ENCODE results near the gene FHL5.
"Not testable (repeated sequence)": the region's sequence is repeated elsewhere in the genome, so short reads cannot be mapped to it uniquely, and the experiment has no call there.

The FHL5 gene

DNA sequence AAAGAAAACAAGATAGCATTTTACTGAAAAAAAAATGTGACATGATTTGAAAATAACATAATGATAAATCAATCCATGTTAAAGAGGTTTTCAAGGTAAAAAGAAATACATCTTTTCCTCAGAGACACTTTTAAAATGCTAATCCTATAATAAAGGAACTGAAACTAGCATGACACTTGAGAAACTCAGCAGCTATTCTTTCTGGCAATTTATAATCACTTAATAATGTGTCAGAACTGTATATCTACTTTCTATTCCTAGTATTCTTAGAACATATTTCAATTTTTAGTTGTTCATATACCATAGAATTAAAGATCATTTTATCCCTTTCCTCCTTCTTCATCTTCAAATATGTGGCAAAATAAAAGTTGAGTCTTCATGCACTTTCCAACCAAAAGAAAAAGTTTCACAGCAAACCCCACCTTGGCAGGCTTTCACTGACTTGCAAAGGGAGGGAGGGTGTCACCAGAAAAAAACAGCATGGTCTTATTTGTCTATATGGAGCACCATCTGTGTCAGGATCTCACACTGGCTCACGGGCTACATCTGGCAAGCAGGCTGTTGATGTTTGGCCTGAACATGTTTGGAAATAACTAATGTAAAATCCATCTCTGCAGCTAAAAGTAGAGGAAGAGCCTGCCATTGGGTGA, 48.5 kb downstream of the FHL5 start:
- no peak for DNase-seq

DNA sequence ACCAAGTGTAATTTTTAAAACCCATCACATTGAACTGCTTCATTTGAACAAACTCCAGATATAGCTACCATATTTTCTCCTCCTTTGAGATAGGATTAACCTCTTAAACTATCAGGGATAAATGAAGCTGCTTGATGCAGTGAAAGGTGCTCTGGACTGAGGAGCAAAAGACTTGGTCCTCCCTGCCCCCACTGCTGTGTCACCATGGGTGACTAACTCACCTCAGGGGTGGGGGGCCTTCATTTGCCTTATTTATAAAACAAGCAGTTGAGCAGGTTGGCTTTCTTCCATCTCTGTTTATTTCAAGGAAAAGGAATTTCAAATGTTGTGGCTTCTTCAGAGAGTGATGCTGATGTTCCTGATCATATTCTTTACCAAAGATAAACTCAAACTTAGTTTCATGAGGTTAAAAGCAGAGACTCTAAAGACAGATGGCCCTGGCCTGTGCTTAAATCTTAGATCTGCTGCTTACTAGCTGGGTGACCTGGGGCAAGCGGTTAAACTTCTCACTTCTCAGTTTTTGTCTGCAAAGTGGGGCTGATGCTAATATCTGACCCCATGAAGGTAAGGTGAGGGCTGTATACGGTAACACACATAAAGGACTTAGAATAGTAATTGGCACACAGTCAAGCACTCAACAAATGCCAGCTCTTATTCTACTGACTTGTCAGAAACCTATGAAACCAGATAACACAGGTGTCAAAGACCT, 50.5 kb downstream of the FHL5 start:
- no peak for DNase-seq

DNA sequence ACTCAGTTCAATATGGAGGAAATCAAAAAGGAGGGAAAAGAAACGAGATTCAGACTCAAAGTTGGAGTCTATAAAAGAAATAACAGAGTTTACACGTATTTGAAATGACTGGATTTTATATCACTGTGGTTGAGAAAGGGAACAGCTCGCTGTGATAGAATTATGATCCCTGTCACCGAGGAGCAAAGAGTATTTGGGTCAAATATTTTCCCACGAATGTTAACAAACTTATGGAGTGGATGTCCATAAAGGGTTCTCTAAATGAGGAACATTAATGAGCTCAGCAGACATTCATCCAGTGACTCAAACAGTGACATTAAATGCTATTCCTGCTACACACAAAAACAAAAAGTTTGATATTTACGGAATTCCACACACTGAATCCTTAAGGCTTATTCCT, 57.9 kb downstream of the FHL5 start:
- no peak for DNase-seq

DNA sequence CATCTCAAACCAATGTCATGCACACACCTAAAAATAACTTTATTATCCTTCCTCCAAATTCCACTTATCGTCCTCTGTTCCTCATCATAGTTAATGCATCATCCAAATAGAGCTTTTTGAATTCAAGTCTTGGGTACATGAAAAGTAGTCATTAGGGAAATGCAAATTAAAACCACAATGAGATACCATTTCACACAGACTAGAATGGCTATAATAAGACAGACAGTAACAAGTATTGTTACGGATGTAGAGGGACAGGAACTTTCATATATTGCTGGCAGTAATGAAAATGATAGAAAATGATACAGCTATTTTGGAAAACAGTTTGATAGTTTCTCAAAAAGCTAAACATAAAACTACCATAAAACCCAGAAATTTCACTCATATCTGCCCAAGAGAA, 59.1 kb downstream of the FHL5 start:
- no peak for DNase-seq

DNA sequence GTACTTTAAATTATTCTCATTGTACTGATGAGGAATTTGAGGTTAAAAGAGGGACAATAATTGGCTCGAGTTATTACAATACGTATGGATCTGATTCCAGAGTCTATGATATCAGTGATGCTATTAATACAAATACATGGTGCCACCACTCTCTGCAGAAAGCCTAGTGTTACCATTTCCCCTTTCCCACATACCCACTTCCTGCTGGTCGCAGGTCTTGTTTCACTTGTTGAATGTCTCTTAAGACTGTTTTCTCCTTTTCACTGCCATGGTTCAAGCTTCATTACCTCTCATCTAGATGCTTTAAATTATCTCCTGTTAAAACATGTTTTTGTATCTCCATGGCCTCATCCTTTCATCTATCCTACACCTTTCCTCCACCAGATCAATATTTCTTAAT, 62.0 kb downstream of the FHL5 start:
- no peak for DNase-seq

DNA sequence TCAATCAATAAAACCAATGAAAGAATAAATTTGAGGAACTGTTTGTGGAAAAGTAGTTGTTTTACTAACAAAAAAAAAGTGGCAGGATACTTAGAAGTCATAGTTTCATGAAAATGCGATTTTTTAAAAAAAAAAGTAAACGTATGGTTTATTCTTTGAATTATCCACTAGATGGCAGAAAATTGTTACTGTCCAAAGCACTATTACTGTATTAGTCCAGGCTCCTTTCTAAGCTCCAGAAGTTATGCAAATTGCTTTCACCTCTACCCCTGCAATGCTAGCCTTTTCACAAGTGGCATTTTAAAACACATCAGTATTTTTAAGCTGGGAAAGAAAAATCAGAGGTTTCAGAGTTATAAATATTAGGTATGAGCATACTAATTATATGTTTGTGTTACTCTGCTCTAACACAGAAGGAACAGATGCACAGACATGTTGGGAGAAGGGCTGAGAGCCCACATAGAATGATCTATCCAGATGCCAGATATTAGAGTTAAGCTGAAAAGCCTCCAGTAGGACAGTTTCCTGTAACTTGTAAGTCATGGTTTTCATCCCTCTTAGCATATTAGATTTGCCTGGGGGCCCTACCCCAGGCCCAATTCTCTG, 63.9 kb downstream of the FHL5 start:
- no peak for DNase-seq

DNA sequence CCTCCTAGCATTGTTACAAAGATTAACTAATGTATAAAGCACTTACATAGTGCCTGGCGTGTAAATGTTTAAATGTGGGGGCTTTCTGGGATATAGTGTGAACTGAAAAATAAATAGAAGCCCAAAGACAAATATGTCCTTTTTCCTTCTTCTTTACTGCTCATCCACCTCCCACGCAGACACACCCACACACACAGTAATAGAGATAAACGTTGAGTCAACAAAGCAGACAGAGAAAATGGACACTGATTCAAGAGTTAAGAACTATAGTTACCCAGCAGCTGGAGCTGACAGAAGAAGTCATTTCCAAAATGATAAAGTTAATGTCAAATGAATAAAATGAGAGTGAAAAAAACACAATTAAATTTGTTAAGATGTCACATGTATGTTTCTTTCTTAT, 68.3 kb downstream of the FHL5 start:
- DNase-seq, result no peak

DNA sequence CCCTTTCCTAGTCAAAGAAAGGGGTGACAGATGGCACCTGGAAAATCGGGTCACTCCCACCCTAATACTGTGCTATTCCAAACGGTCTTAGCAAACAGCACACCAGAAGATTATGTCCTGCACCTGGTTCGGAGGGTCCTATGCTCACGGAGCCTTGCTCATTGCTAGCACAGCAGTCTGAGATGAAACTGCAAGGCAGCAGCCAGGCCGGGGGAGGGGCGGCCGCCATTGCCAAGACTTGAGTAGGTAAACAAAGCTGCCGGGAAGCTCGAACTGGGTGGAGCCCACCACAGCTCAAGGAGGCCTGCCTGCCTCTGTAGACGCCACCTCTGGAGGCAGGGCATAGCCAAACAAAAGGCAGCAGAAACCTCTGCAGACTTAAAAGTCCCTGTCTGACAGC, 75.1 kb downstream of the FHL5 start:
- DNase-seq, result not testable (repeated sequence)

DNA sequence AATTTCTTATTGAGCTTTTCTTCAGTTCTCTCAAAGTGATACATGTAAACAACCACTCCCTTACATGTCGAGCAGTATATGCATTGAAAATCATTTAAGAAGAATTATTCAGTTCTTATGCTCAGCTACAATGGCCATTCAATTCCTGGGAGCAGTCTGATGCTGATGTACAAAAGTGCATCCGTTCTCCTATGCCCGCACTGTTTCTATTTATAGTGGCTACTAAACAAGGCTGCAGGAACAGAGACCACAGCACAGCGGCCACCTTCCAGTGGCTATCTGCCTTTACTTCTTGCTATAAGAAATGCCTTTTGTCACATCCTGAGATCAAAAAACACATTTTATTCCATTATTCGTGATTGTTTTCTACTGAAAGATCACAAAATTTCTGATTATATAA, 82.2 kb downstream of the FHL5 start:
- DNase-seq, result no peak

DNA sequence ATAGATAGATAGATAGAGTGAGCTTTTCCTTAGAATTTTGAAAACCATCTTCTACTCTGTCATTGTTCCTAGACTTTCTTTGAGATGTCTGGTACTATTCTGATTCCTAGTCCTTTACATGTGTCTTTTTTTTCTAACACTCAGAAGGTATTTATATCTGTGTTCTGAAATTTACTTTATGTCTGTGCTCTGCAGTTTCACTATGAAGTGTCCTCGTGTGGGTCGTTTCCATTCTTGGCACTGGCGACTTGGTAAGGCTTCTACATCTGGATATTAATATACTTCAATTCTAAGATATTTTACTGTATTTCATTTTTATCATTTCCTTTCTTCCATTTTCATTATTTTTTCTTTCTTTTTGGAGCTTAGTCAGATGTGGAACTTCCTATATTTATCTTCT, 87.0 kb downstream of the FHL5 start:
- DNase-seq, result no peak

DNA sequence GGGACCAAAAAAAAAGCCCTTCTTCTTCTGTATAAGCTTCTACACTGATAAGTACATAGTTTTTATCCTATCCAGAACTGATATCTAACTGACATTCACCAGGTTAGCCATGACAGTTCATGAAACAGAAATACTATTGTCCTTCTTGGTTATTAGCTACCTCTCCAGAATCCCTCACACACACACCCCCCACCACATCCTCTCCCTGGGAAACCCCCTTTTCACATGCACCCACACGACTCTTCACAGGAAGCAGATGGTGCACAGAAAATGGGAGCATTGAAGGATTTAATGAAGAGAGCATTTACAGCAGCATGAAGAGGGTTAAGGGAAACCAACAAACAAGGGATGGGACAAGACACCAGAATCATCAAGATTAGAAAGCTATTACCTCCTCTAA, 88.9 kb downstream of the FHL5 start:
- DNase-seq, result no peak

DNA sequence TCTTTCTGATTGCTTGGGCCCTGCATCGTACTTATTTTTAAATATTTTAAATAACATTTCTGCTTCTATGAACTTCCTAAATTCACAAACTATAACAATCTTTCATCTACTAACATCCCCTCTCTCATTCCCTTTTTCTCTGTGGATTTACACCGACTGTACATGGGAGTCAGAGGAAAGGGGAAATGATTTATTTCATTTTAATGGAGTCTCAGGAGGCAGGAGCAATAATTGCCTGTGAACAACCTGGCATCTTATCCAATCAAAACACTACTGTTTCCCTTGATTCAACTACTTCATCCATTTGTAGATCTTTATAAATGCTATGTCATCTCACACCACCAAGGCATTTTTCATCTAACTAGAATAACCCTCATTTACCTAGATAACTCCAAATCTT, 89.6 kb downstream of the FHL5 start:
- no peak for DNase-seq

DNA sequence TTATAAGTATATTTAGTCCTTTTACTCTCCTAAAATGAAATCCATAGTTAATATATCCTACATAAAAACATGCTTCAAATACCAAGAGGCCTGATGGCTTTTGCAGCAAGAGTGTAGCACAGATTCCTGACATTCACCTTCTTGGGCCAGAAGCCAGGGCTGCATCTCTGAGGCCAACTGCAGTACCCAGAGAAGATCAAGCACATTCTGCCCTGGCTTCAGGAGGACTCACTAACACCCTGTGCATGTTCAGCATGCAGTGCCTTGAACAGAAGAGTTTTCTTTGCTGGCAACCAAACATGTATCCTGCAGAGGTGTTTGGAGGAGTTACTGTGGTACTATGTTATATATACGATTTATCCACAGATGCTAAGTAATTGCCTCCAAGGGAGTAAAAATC, 90.3 kb downstream of the FHL5 start:
- no peak for DNase-seq

DNA sequence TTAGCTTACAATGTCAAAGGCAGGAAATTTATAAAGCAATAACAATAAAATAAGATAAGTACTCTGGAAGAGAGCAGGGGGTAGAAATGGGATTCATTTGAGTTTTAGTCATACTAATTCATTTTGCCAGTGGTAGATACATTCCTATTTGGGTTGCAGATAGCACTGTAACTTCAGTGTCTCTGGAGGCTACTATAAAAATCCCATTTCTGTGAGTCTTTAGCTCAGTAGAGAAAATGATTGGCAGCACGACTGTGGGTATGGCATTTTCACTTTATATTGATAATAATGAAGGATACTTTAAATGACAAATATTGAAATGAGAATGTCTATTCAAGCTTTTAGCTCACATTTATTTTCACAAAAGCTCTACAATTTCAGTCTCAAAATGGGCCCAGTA, 93.6 kb downstream of the FHL5 start:
- no peak for DNase-seq

DNA sequence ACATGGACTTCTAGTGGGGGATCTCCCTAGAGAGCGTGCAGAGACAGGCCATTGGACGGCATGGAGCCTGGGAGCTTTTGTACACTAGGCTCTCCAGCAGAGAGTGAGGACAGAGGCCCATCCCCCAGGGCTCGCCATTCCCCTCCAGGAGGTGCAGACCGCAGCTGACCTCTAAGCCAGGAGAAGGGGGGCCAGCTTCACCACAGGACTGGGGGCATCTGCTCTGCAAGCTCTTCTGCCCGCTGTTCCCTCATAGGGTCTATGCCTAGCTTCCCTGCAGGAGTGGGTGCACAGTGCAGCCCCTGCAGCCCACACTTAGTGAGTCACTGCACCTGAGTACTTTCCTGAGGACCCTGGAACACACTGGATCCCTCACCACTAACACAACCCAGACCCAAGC, 94.4 kb downstream of the FHL5 start:
- DNase-seq, result no peak

DNA sequence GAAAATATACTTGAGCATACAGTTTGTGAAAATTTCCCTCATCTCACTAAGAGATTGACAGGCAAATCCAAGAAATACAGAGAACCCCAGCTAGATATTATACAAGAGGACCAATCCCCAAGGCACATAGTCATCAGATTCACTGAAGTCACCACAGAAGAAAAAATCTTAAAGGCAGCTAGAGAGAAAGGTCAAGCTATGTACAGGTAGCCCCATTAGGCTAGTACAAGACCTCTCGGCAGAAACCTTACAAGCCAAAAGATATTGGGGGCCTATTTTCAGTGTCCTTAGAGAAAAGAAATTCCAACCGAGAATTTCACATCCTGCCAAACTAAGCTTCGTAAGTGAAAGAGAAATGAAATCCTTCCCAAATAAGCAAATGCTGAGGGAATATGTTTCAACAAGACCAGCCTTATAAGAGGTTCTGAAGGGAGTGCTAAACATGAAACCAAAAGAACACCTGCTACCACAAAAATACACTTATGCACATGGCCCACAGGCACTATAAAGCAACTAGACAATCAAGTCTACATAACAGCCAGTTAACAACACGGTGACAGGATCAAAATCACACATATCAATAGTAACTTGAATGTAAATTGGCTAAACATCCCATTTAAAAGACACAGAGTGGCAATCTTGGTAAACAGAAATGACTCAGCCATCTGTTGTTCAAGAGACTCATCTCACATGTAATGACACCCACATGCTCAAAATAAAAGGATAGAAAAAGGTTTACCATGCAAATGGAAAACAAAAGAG, 96.3 kb downstream of the FHL5 start:
- DNase-seq, result no peak

Measured in NCI-H1092 (cell line).